CD14-positive monocyte (primary cell): Measurements from ENCODE around the gene BCAR3. TPM values are rescaled to one million over a fixed set of nuclear protein-coding genes. Genes with fewer than 3 reads are reported as not detected.

Experiments
- DNase-seq, 3 donors: peaks; one replicate each; pipeline ENCODE4 v3.0.0-alpha.2; 2011 to 2022
- H2AFZ ChIP-seq: 2 replicates; pipeline ENCODE4 v1.6.0; 2012; ENCODE audit warnings: mild to moderate bottlenecking, low read depth, low read length, inconsistent platforms; ENCODE audit not compliant: insufficient read depth, poor library complexity, severe bottlenecking
- H3K27ac ChIP-seq, 2 donors: 1 replicate in 1 of 2; 2 replicates in 1 of 2; pipeline ENCODE4 v1.5.1; 2012 to 2013; ENCODE audit warnings: low read length in 2 of 2, control low read depth in 1 of 2, inconsistent platforms in 1 of 2, low read depth in 1 of 2, mild to moderate bottlenecking in 1 of 2
- H3K27me3 ChIP-seq, 2 donors: one replicate each; pipeline versions ENCODE4 v1.6.0 to v1.6.1; 2011 to 2013; ENCODE audit warnings: low read length in 2 of 2; ENCODE audit not compliant: control insufficient read depth in 2 of 2, insufficient read depth in 2 of 2
- H3K36me3 ChIP-seq, 2 donors: replicated peaks in 1 of 2; 1 replicate in 1 of 2; 2 replicates in 1 of 2; pipeline versions ENCODE4 v1.5.1 to v1.6.1; 2012 to 2013; ENCODE audit warnings: low read length in 2 of 2, control low read depth in 1 of 2, inconsistent platforms in 1 of 2, mild to moderate bottlenecking in 1 of 2; ENCODE audit not compliant: insufficient read depth in 2 of 2, control insufficient read depth in 1 of 2
- H3K4me1 ChIP-seq, 2 donors: 1 replicate in 1 of 2; 2 replicates in 1 of 2; pipeline versions ENCODE4 v1.5.1 to v1.6.1; 2012 to 2013; ENCODE audit warnings: low read length in 2 of 2, control low read depth in 1 of 2, inconsistent platforms in 1 of 2, mild to moderate bottlenecking in 1 of 2, moderate library complexity in 1 of 2; ENCODE audit not compliant: insufficient read depth in 2 of 2, control insufficient read depth in 1 of 2
- H3K4me2 ChIP-seq: replicated peaks from 2 replicates; pipeline ENCODE3; 2012; ENCODE audit warnings: low read length, moderate library complexity, mild to moderate bottlenecking; ENCODE audit not compliant: poor library complexity, severe bottlenecking; ENCODE audit errors: extremely low read depth
- H3K4me3 ChIP-seq, 3 experiments: fragments of 200-600 bp in 1 of 3; sonication (generic) in 1 of 3; replicated peaks in 1 of 3; 1 replicate in 2 of 3; 2 replicates in 1 of 3; pipeline ENCODE4 v1.5.1; 2011 to 2013; ENCODE audit warnings: low read length in 3 of 3, mild to moderate bottlenecking in 3 of 3, control low read depth in 2 of 3, low read depth in 2 of 3, inconsistent platforms in 1 of 3, moderate library complexity in 1 of 3
- H3K79me2 ChIP-seq: 2 replicates; pipeline ENCODE4 v1.6.0; 2012; ENCODE audit warnings: mild to moderate bottlenecking, control low read depth, inconsistent platforms, low read length, moderate library complexity; ENCODE audit not compliant: insufficient read depth
- H3K9ac ChIP-seq: 2 replicates; pipeline ENCODE4 v1.6.0; 2017; ENCODE audit warnings: low read length, mild to moderate bottlenecking; ENCODE audit not compliant: insufficient read depth, poor library complexity, severe bottlenecking
- H3K9me3 ChIP-seq, 2 donors: replicated peaks in 1 of 2; 1 replicate in 1 of 2; 2 replicates in 1 of 2; pipeline versions ENCODE4 v1.5.1 to v1.6.1; 2012 to 2013; ENCODE audit warnings: low read length in 2 of 2, control low read depth in 1 of 2; ENCODE audit not compliant: control insufficient read depth in 1 of 2, insufficient read depth in 1 of 2
- H4K20me1 ChIP-seq: 2 replicates; pipeline ENCODE4 v1.6.0; 2012; ENCODE audit warnings: mild to moderate bottlenecking, low read length, control low read depth, moderate library complexity; ENCODE audit not compliant: insufficient read depth
- H3K27ac Mint-ChIP-seq, 7 donors: one replicate each; pipeline ENCODE4 v1.8.0; 2020; ENCODE audit warnings: mild to moderate bottlenecking in 7 of 7, mixed read lengths in 7 of 7, moderate library complexity in 6 of 7, inconsistent platforms in 2 of 7
- H3K27me3 Mint-ChIP-seq, 3 donors: one replicate each; pipeline ENCODE4 v1.8.0; 2021 to 2022; ENCODE audit warnings: low read depth in 3 of 3, mild to moderate bottlenecking in 3 of 3, mixed read lengths in 3 of 3, moderate library complexity in 3 of 3, inconsistent platforms in 1 of 3
- H3K36me3 Mint-ChIP-seq, 2 donors: one replicate each; pipeline ENCODE4 v1.8.0; 2020; ENCODE audit warnings: mixed read lengths in 2 of 2, inconsistent platforms in 1 of 2, mild to moderate bottlenecking in 1 of 2
- H3K4me1 Mint-ChIP-seq: one replicate; pipeline ENCODE4 v1.8.0; 2020; ENCODE audit warnings: mild to moderate bottlenecking, mixed read lengths
- H3K4me3 Mint-ChIP-seq, 2 donors: one replicate each; pipeline ENCODE4 v1.8.0; 2020; ENCODE audit warnings: mild to moderate bottlenecking in 2 of 2, mixed read lengths in 2 of 2, moderate library complexity in 1 of 2
- H3K9me3 Mint-ChIP-seq, 7 donors: one replicate each; pipeline ENCODE4 v1.8.0; 2020 to 2022; ENCODE audit warnings: mixed read lengths in 7 of 7, mild to moderate bottlenecking in 6 of 7, moderate library complexity in 6 of 7, inconsistent platforms in 2 of 7
- WGBS: methylation state at CpG from one replicate; pipeline ENCODE4 v1.1.5; 2013; ENCODE audit warnings: missing lambda C conversion rate; ENCODE audit not compliant: insufficient coverage; 5-methylcytosine and 5-hydroxymethylcytosine counted together
- intact Hi-C, 2 donors: fragments of 100-400 bp; cut with micrococcal nuclease; formaldehyde crosslinking; loops; one replicate each; pipeline versions ENCODE4 v1.15.0 to v1.15.1; 2023
- polyA plus RNA-seq, 3 donors: library from polyadenylated mRNA; depleted of rRNA in 1 of 3; unstranded in 2 of 3; stranded (reverse) in 1 of 3; fragments of 300-500 nt in 2 of 3; fragments of >200 nt in 1 of 3; fragmentation: Illumina TruSeq in 2 of 3; gene quantifications; 1 replicate in 2 of 3; 2 replicates in 1 of 3; pipeline ENCODE4 v1.2.3, GENCODE V29; 2012 to 2021
- TF ChIP-seq, protein P1 (sequence below): fragments of 200-600 bp; IDR thresholded peaks from one replicate; pipeline ENCODE4 v1.8.0; 2022; ENCODE audit warnings: antibody characterized with exemption, mild to moderate bottlenecking

Gene BCAR3
- polyA plus RNA-seq, 3 donors = 0.05 to 0.41 TPM; not detected in 1

DNA sequence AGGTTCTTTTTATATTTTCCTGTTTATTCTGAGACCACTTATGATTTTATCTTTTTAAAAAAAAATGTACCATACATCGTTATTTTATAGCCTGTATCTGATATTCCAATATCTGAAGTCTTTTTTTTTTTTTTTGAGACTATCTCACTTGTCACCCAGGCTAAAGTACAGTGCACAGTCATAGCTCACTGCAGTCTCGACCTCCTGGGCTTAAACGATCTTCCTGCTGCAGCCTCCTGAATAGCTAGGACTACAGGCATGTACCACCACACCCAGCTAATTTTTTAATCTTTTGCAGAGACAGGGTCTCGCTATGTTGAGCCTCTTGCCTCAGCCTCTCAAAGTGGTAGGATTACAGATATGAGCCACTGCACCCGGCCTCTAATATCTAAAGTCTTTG is 25.1 kb downstream of the BCAR3 start:
- no peak overlapping the region for H3K9ac ChIP-seq
- Mint-ChIP-seq H3K4me3 (no peak overlapping the region), H3K4me1 (no peaks in the 10 kb centered on the region), H3K9me3 (peaks cover 0 to 3% (median 2%) of the 10 kb centered on the region in 7 donors), H3K27ac (no peak overlapping the region), H3K27me3 (peaks cover 0 to 7% (median 2%) of the 10 kb centered on the region in 3 donors), H3K36me3 (no peaks in the 10 kb centered on the region)
- H4K20me1 ChIP-seq = no peaks in the 10 kb centered on the region
- no peaks in the 10 kb centered on the region for H3K79me2 ChIP-seq
- no peak overlapping the region for H3K4me2 ChIP-seq
- H2AFZ ChIP-seq = no peak overlapping the region
- TF ChIP-seq, protein P1, sequence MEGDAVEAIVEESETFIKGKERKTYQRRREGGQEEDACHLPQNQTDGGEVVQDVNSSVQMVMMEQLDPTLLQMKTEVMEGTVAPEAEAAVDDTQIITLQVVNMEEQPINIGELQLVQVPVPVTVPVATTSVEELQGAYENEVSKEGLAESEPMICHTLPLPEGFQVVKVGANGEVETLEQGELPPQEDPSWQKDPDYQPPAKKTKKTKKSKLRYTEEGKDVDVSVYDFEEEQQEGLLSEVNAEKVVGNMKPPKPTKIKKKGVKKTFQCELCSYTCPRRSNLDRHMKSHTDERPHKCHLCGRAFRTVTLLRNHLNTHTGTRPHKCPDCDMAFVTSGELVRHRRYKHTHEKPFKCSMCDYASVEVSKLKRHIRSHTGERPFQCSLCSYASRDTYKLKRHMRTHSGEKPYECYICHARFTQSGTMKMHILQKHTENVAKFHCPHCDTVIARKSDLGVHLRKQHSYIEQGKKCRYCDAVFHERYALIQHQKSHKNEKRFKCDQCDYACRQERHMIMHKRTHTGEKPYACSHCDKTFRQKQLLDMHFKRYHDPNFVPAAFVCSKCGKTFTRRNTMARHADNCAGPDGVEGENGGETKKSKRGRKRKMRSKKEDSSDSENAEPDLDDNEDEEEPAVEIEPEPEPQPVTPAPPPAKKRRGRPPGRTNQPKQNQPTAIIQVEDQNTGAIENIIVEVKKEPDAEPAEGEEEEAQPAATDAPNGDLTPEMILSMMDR = no peak
- no peaks in the 10 kb centered on the region for H3K27me3 ChIP-seq
- intact Hi-C loops = no loop called here
- H3K4me1 ChIP-seq = no peaks in the 10 kb centered on the region
- no peak overlapping the region for H3K4me3 ChIP-seq
- no peak overlapping the region for H3K27ac ChIP-seq
- H3K36me3 ChIP-seq = no peaks in the 10 kb centered on the region
- WGBS = 100% methylated on average over 2 of the region's 5 CpGs
- H3K9me3 ChIP-seq = no peaks in the 10 kb centered on the region
- no peak for DNase-seq

DNA sequence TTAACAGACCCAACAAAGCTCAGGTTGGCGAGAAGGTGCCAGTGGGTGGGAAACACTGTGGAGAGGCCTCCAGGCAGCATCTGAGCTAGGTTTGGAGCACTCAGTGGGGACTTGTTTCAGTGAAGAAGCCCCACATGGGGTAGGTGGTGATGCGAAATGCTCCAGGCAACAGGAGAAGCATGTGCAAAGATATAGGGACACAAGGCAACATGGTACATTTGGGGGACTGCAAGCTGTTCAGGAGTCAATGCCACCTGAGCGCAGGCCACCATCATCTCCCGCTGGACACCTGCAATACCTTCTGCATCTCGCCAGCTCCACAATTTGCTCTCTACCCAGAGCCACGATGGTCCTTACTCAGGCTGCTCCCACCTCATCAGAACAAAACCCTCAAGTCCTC is 28.0 kb downstream of the BCAR3 start:
- Histone ChIP-seq H3K27me3 (no peaks in the 10 kb centered on the region), H3K79me2 (no peaks in the 10 kb centered on the region), H3K9ac (no peak overlapping the region), H3K4me3 (no peak overlapping the region), H4K20me1 (no peaks in the 10 kb centered on the region), H2AFZ (no peak overlapping the region), H3K4me2 (no peak overlapping the region), H3K27ac (no peak overlapping the region), H3K36me3 (no peaks in the 10 kb centered on the region), H3K4me1 (no peaks in the 10 kb centered on the region), H3K9me3 (no peaks in the 10 kb centered on the region)
- 92% methylated on average over 6 of the region's 6 CpGs for WGBS
- no peak overlapping the region for H3K27ac Mint-ChIP-seq
- peaks cover 3 to 7% (median 6%) of the 10 kb centered on the region in 3 donors for H3K27me3 Mint-ChIP-seq
- H3K9me3 Mint-ChIP-seq = peaks cover 0 to 3% (median 2%) of the 10 kb centered on the region in 7 donors
- intact Hi-C loops = no loop called here
- no peaks in the 10 kb centered on the region for H3K36me3 Mint-ChIP-seq
- TF ChIP-seq, protein P1 = no peak
- DNase-seq = no peak
- no peak overlapping the region for H3K4me3 Mint-ChIP-seq
- H3K4me1 Mint-ChIP-seq = no peaks in the 10 kb centered on the region
